Suprapubic skin (tissue), 4 donors: ENCODE data around the gene DNHD1.

Source experiments
- CTCF ChIP-seq, 2 donors: fragments of 200-600 bp in 1 of 2; fragments of 450-650 bp in 1 of 2; sonication (generic) in 1 of 2; IDR thresholded peaks; one replicate each; pipeline ENCODE4 v1.5.1; 2016 to 2019; ENCODE audit warnings: antibody characterized with exemption in 2 of 2, mild to moderate bottlenecking in 1 of 2, moderate library complexity in 1 of 2
- EP300 ChIP-seq: sonication (generic); formaldehyde crosslinking; IDR thresholded peaks from one replicate; pipeline ENCODE4 v1.6.1; 2017; ENCODE audit warnings: antibody characterized with exemption
- POLR2A ChIP-seq, 2 donors: fragments of 450-650 bp; IDR thresholded peaks; one replicate each; pipeline ENCODE4 v1.6.1; 2017; ENCODE audit warnings: antibody characterized with exemption in 2 of 2, mild to moderate bottlenecking in 2 of 2, moderate library complexity in 2 of 2
- POLR2AphosphoS5 ChIP-seq, 3 donors: sonication (generic); formaldehyde crosslinking; IDR thresholded peaks; one replicate each; pipeline ENCODE4 v1.6.1; 2017; ENCODE audit warnings: antibody characterized with exemption in 3 of 3

- TF ChIP-seq CTCF (IDR thresholded peaks at IDR 0.05) (no peak), POLR2A (IDR thresholded peaks at IDR 0.05) (no peak), EP300 (no peak), POLR2AphosphoS5 (IDR thresholded peaks at IDR 0.05) (no peak)
Observed at GRCh38 chr11:6545917-6546605, 49.0 kb downstream of the DNHD1 start.
